BE2C (cell line): ENCODE data around the gene ARHGAP28.
"Not testable (repeated sequence)": the region's sequence is repeated elsewhere in the genome, so short reads cannot be mapped to it uniquely, and the experiment has no call there.

Source experiments
- DNase-seq: peaks from one replicate; pipeline ENCODE4 v3.0.0-alpha.2; 2020
- H3K27me3 ChIP-seq: fragments of 250-450 bp; sonication (Bioruptor Pico); 2 replicates; pipeline ENCODE4 v1.5.1; 2020; ENCODE audit warnings: mild to moderate bottlenecking
- H3K36me3 ChIP-seq: fragments of 250-450 bp; sonication (Bioruptor Pico); 2 replicates; pipeline ENCODE4 v1.5.1; 2020; ENCODE audit warnings: mild to moderate bottlenecking
- H3K4me1 ChIP-seq: fragments of 250-450 bp; sonication (Bioruptor Pico); 2 replicates; pipeline ENCODE4 v1.5.1; 2020
- H3K4me3 ChIP-seq: 2 replicates; pipeline ENCODE4 v1.5.1; 2011; ENCODE audit warnings: low read depth, low read length
- H3K9me3 ChIP-seq: fragments of 250-450 bp; sonication (Bioruptor Pico); 2 replicates; pipeline ENCODE4 v1.5.1; 2020
- CTCF ChIP-seq: IDR thresholded peaks from 2 replicates; pipeline ENCODE4 v1.5.1; 2012; ENCODE audit warnings: mild to moderate bottlenecking, low read depth, low read length

ARHGAP28 gene

GRCh38 chr18:6934859-6935258, 205.3 kb downstream of the ARHGAP28 start:
- no peaks in the 10 kb centered on the region for H3K36me3 ChIP-seq
- no peaks in the 10 kb centered on the region for H3K4me1 ChIP-seq
- no peak overlapping the region for H3K4me3 ChIP-seq
- no peak for TF ChIP-seq CTCF
- no peaks in the 10 kb centered on the region for H3K27me3 ChIP-seq
- H3K9me3 ChIP-seq = no peaks in the 10 kb centered on the region
- no peak for DNase-seq

GRCh38 chr18:6938003-6938402, 208.5 kb downstream of the ARHGAP28 start:
- Histone ChIP-seq H3K4me3 (no peak overlapping the region), H3K9me3 (no peaks in the 10 kb centered on the region), H3K36me3 (no peaks in the 10 kb centered on the region), H3K27me3 (no peaks in the 10 kb centered on the region), H3K4me1 (no peaks in the 10 kb centered on the region)
- DNase-seq = no peak
- TF ChIP-seq CTCF = no peak

GRCh38 chr18:6938403-6938802, 208.9 kb downstream of the ARHGAP28 start:
- not testable (repeated sequence) for H3K36me3 ChIP-seq, H3K4me1 ChIP-seq, H3K27me3 ChIP-seq, H3K4me3 ChIP-seq, DNase-seq, H3K9me3 ChIP-seq

DNA sequence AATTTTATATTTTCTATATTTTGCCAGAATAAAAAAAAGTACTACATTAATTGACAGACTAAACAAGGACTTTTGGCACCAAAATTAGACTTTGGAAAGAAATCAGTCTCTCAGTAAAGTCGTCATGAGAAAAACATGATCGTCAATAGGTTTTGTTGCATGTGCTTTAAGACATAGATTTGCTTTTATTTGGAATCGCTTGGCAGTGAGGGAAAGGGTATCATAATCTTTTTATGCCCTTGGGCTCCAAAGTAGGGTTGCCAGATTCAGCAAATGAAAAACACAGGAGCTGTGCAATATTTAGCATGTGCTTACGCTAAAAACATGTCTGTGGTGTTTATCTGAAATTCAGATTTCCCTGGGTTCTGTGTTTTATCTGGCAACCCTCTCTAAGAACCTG, 210.5 kb downstream of the ARHGAP28 start:
- Histone ChIP-seq H3K36me3 (no peaks in the 10 kb centered on the region), H3K27me3 (no peaks in the 10 kb centered on the region), H3K9me3 (no peaks in the 10 kb centered on the region), H3K4me1 (no peaks in the 10 kb centered on the region), H3K4me3 (no peak overlapping the region)
- DNase-seq = no peak
- no peak for TF ChIP-seq CTCF

DNA sequence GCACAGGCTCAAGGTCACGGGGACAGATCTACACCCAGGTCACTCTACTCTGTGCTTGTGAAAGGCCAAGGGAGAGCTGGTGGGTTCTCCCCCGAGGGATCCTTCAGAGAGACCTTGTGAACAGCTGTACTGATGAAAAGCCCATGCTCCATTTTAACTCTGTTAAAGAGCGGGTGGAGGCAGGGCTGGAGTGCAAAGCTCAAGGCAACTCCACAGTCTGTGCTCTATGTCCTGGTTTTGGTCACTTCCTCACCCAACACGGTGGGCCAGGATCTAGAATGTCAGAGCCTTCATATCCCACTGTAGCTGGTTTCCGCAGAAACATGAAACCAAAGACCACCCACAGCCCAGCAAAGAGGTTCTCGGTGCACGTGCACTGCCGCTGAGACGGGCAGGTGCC, 210.9 kb downstream of the ARHGAP28 start:
- DNase-seq = no peak
- no peaks in the 10 kb centered on the region for H3K27me3 ChIP-seq

DNA sequence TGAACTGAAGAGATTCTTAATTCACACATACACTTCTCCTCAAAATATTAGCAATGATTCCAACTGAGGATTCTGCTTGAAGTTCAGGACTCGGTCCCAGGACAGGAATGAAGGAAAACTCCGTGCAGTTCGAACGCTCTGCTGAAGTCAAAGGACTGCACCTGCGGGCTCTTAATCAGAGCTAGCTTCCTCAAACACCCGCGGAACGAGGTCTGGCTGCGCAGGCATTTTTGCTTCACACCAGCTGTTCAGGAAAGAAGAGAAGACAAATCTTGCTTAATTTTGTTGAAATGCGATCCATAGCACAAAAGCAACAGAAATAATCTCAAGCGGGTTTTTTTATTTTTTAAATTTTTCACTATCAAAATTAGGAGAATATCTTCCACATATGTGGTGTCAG, 212.5 kb downstream of the ARHGAP28 start:
- TF ChIP-seq CTCF = no peak
- Histone ChIP-seq H3K9me3 (no peaks in the 10 kb centered on the region), H3K27me3 (no peaks in the 10 kb centered on the region), H3K36me3 (no peaks in the 10 kb centered on the region), H3K4me1 (no peaks in the 10 kb centered on the region), H3K4me3 (no peak overlapping the region)
- no peak for DNase-seq

More for the DNA sequence above, 210.9 kb downstream of the ARHGAP28 start:
- Histone ChIP-seq H3K4me1 (no peaks in the 10 kb centered on the region), H3K4me3 (no peak overlapping the region), H3K9me3 (no peaks in the 10 kb centered on the region), H3K36me3 (no peaks in the 10 kb centered on the region)
- TF ChIP-seq CTCF = no peak

DNA sequence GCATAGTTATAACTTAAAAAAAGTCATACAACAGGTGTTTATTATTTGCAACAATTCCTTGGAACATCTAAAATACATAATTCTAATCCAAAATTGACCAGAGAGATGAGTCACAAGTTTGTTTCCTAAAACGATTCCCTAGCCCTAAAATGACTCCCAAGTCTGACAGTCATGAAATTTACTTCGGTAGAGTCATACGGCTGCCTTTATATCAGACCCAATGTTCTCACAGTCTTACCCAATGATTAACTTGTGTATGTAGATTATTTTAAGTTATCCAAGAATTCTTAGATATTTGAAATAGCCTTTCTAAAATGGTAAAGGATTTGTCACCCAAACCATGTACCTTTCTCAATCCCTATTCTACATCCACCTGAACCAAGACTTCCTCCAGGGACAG, 213.2 kb downstream of the ARHGAP28 start:
- Histone ChIP-seq H3K9me3 (no peaks in the 10 kb centered on the region), H3K27me3 (no peaks in the 10 kb centered on the region), H3K4me1 (no peaks in the 10 kb centered on the region), H3K36me3 (no peaks in the 10 kb centered on the region), H3K4me3 (no peak overlapping the region)
- no peak for DNase-seq
- TF ChIP-seq CTCF = no peak
